Mesenteric fat pad (tissue), 1 donor: ENCODE measurements around the gene CNDP1. TPM values are rescaled to one million over a fixed set of nuclear protein-coding genes. Genes with fewer than 3 reads are reported as not detected.

Experiments used
- DNase-seq: peaks from one replicate; pipeline ENCODE4 v3.0.0-alpha.2; 2020; ENCODE audit warnings: low spot score
- total RNA-seq: library from RNA; stranded (reverse); fragmentation: NEBNext Ultra II Directional; extraction: Animal tissue kit (Norgen Biotek cat#: 25700); gene quantifications from one replicate; pipeline ENCODE4 v1.2.1, GENCODE V29; 2021
- donor health status: DM: yes; HTN: yes; CAD: no.

CNDP1 gene
- total RNA-seq, 1 donor from 2014 or later = not detected

- DNase-seq = no peak
Observed at GRCh38 chr18:74623047-74623816, 88.9 kb downstream of the CNDP1 start.

GRCh38 chr18:74624466-74624865, 90.2 kb downstream of the CNDP1 start:
- DNase-seq = no peak

GRCh38 chr18:74625157-74625556, 90.9 kb downstream of the CNDP1 start:
- no peak for DNase-seq

GRCh38 chr18:74626049-74626874, 92.0 kb downstream of the CNDP1 start:
- no peak for DNase-seq

- no peak for DNase-seq
Observed at GRCh38 chr18:74630804-74631203, 96.5 kb downstream of the CNDP1 start.

- no peak for DNase-seq
Observed at GRCh38 chr18:74631212-74631611, 96.9 kb downstream of the CNDP1 start.

- no peak for DNase-seq
Observed at GRCh38 chr18:74631623-74632350, 97.5 kb downstream of the CNDP1 start.

GRCh38 chr18:74632351-74632679, 98.0 kb downstream of the CNDP1 start:
- no peak for DNase-seq

GRCh38 chr18:74632856-74633255, 98.6 kb downstream of the CNDP1 start:
- no peak for DNase-seq

GRCh38 chr18:74633652-74634352, 99.5 kb downstream of the CNDP1 start:
- no peak for DNase-seq

- no peak for DNase-seq
Observed at GRCh38 chr18:74635224-74635975, 101.1 kb downstream of the CNDP1 start.

Other genes starting within 250 kb of the CNDP1 start
- gene CYB5A, start 242.5 kb upstream of the CNDP1 start, total RNA-seq = 353 TPM
- not detected for gene C18orf63, start 218.7 kb upstream of the CNDP1 start, total RNA-seq
- gene DIPK1C, start 77.2 kb upstream of the CNDP1 start, total RNA-seq = not detected
- gene CNDP2, start 38.1 kb upstream of the CNDP1 start, total RNA-seq = 164 TPM
- gene ZNF407, start 63.4 kb downstream of the CNDP1 start, total RNA-seq = 14.4 TPM